ENCODE results near the gene NEK10. TPM values are rescaled to one million over a fixed set of nuclear protein-coding genes. Genes with fewer than 3 reads are reported as not detected.

The NEK10 gene
- total and polyA plus RNA-seq, 7 donors: 0.44 to 20.3 (median 11.4) TPM; not detected in 2

- TF ChIP-seq POLR2A (IDR thresholded peaks at IDR 0.05) (no peak), POLR2AphosphoS5 (IDR thresholded peaks at IDR 0.05) (no peak), EP300 (IDR thresholded peaks at IDR 0.05) (no peak)
- Histone ChIP-seq H3K27ac (peak overlapping the region; percentile 51 to 87 (median 80)), H3K27me3 (no peaks in the 10 kb centered on the region)
Measured at GRCh38 chr3:27317096-27317495, 52.1 kb downstream of the NEK10 start.

GRCh38 chr3:27315003-27315402, 54.2 kb downstream of the NEK10 start:
- Histone ChIP-seq H3K9me3 (no peaks in the 10 kb centered on the region), H3K4me3 (no peak overlapping the region), H3K4me1 (peaks cover 0 to 54% (median 16%) of the 10 kb centered on the region in 4 donors), H3K27ac (peak overlapping the region in 3 of 4 donors; percentile 8 to 82 (median 79)), H3K27me3 (no peaks in the 10 kb centered on the region), H3K36me3 (no peaks in the 10 kb centered on the region)
- intact Hi-C loops (cut with DNase I): loop anchor here (10.0 kb wide), 1 partner anchor 1010 kb away; no protein-coding TSS in a partner anchor
- WGBS, 2 donors: 29 to 67% methylated on average over 2 of the region's 2 CpGs
- DNase-seq: no peak
- TF ChIP-seq POLR2A (IDR thresholded peaks at IDR 0.05) (no peak), POLR2AphosphoS5 (IDR thresholded peaks at IDR 0.05) (no peak), CTCF (IDR thresholded peaks at IDR 0.05) (no peak)

More at GRCh38 chr3:27317096-27317495, 52.1 kb downstream of the NEK10 start:
- intact Hi-C loops (cut with DNase I): loop anchor here (10.0 kb wide), 1 partner anchor 1008 kb away; no protein-coding TSS in a partner anchor
- WGBS, 2 donors: 23 to 68% methylated on average over 1 of the region's 1 CpG
- no peaks in the 10 kb centered on the region for H3K9me3 ChIP-seq
- DNase-seq: no peak
- peaks cover 0 to 68% (median 33%) of the 10 kb centered on the region in 4 donors for H3K4me1 ChIP-seq
- no peaks in the 10 kb centered on the region for H3K36me3 ChIP-seq
- H3K4me3 ChIP-seq: no peak overlapping the region

GRCh38 chr3:27312044-27312668, 57.0 kb downstream of the NEK10 start:
- Histone ChIP-seq H3K4me3 (no peak overlapping the region), H3K4me1 (peaks cover 0 to 39% (median 10%) of the 10 kb centered on the region in 4 donors), H3K36me3 (no peaks in the 10 kb centered on the region), H3K27ac (no peak overlapping the region), H3K27me3 (no peaks in the 10 kb centered on the region), H3K9me3 (no peaks in the 10 kb centered on the region)
- 28 to 46% methylated on average over 5 of the region's 5 CpGs for WGBS, 2 donors
- DNase-seq: no peak
- TF ChIP-seq CTCF (IDR thresholded peaks at IDR 0.05): peak; percentile 67 to 85 (median 81)
- TF ChIP-seq POLR2A (IDR thresholded peaks at IDR 0.05): no peak
- intact Hi-C loops (cut with DNase I): loop anchor here (2.0 to 10.0 kb wide), 4 partner anchors 155 to 1013 kb away; partner anchors contain the start of gene SLC4A7

- intact Hi-C loops (cut with DNase I): loop anchor here (5.0 to 10.0 kb wide), 2 partner anchors 171 to 1013 kb away; partner anchors contain the start of gene SLC4A7
Measured at GRCh38 chr3:27311400-27311799, 57.8 kb downstream of the NEK10 start.

More at GRCh38 chr3:27311400-27311799, 57.8 kb downstream of the NEK10 start:
- no peaks in the 10 kb centered on the region for H3K27me3 ChIP-seq
- no peaks in the 10 kb centered on the region for H3K9me3 ChIP-seq
- H3K4me3 ChIP-seq: no peak overlapping the region
- WGBS, 2 donors: 78 to 79% methylated on average over 5 of the region's 5 CpGs
- no peaks in the 10 kb centered on the region for H3K36me3 ChIP-seq
- no peak overlapping the region for H3K27ac ChIP-seq
- TF ChIP-seq POLR2A (IDR thresholded peaks at IDR 0.05) (no peak), CTCF (IDR thresholded peaks at IDR 0.05) (no peak), POLR2AphosphoS5 (IDR thresholded peaks at IDR 0.05) (no peak), EP300 (IDR thresholded peaks at IDR 0.05) (no peak)
- H3K4me1 ChIP-seq: peaks cover 0 to 31% (median 7%) of the 10 kb centered on the region in 4 donors
- no peak for DNase-seq
